Adrenal gland (tissue), 12 donors: ENCODE results near the gene TMEM258. TPM values are rescaled to one million over a fixed set of nuclear protein-coding genes. Genes with fewer than 3 reads are reported as not detected.

Source experiments
- DNase-seq, 7 donors: peaks; one replicate each; pipeline ENCODE4 v3.0.0-alpha.2; 2019 to 2020
- H3K27ac ChIP-seq, 5 donors: fragments of 200-600 bp; sonication (generic) in 4 of 5; 1 replicate in 3 of 5; 2 replicates in 2 of 5; pipeline versions ENCODE4 v1.5.1 to v1.8.0; 2016 to 2020; ENCODE audit warnings: mild to moderate bottlenecking in 1 of 5
- H3K27me3 ChIP-seq: fragments of 200-600 bp; 2 replicates; pipeline ENCODE4 v1.8.0; 2021
- H3K36me3 ChIP-seq, 2 donors: fragments of 200-600 bp; replicated peaks in 1 of 2; 1 replicate in 1 of 2; 2 replicates in 1 of 2; pipeline versions ENCODE4 v1.5.1 to v1.8.0; 2018 to 2022
- H3K4me1 ChIP-seq, 2 donors: fragments of 200-600 bp; replicated peaks in 1 of 2; 1 replicate in 1 of 2; 2 replicates in 1 of 2; pipeline versions ENCODE4 v1.5.1 to v1.8.0; 2018 to 2021
- H3K4me3 ChIP-seq, 4 donors: fragments of 200-600 bp; sonication (generic) in 3 of 4; one replicate each; pipeline ENCODE4 v1.5.1; 2016 to 2018
- H3K9me3 ChIP-seq, 3 donors: fragments of 200-600 bp; sonication (generic) in 1 of 3; replicated peaks in 1 of 3; 1 replicate in 2 of 3; 2 replicates in 1 of 3; pipeline versions ENCODE4 v1.5.1 to v1.8.0; 2016 to 2021
- CTCF ChIP-seq, 6 experiments: fragments of 450-650 bp in 4 of 6; fragments of 200-600 bp in 2 of 6; sonication (generic) in 1 of 6; IDR thresholded peaks; 1 replicate in 5 of 6; 2 replicates in 1 of 6; pipeline versions ENCODE4 v1.5.1 to v1.8.0; 2016 to 2021; ENCODE audit warnings: antibody characterized with exemption in 6 of 6, mild to moderate bottlenecking in 2 of 6, moderate library complexity in 1 of 6
- POLR2A ChIP-seq, 2 donors: fragments of 450-650 bp; IDR thresholded peaks; one replicate each; pipeline ENCODE4 v1.6.1; 2017; ENCODE audit warnings: antibody characterized with exemption in 2 of 2, mild to moderate bottlenecking in 2 of 2, moderate library complexity in 1 of 2
- WGBS, 4 donors: extraction: QIAGEN DNeasy Blood & Tissue Kit in 2 of 4; methylation state at CpG; one replicate each; pipeline versions ENCODE4 v1.1.5 to v1.1.7; 2013 to 2017; 5-methylcytosine and 5-hydroxymethylcytosine counted together
- intact Hi-C, 2 donors: fragments of 100-400 bp; cut with DNase I; formaldehyde crosslinking; loops; one replicate each; pipeline versions ENCODE4 v1.14.1 to v1.15.0; 2022 to 2023
- polyA plus RNA-seq, 3 donors: library from polyadenylated mRNA; stranded (reverse); fragments of 200-250 nt in 2 of 3; fragments of 350-450 nt in 1 of 3; fragmentation: Illumina TruSeq in 1 of 3; extraction: RNeasy Lipid Tissue Mini Kit (QIAGEN cat#74804) in 1 of 3; gene quantifications; one replicate each; pipeline ENCODE4 v1.2.3, GENCODE V29; 2013 to 2014
- total RNA-seq, 9 donors: library from RNA; depleted of rRNA in 4 of 9; stranded (reverse); fragments of >200 nt in 4 of 9; fragments of 120-200 nt in 1 of 9; fragmentation: NEBNext Ultra II Directional in 1 of 9; extraction: Animal tissue kit (Norgen Biotek cat#: 25700) in 1 of 9; gene quantifications; one replicate each; pipeline versions ENCODE4 v1.1.0 to v1.2.4, GENCODE V29; 2013 to 2023
- donor health status: healthy with polysubstance abuse.
- donor health status: Bipolar disorder and iron deficiency.
- donor health status: DM: yes; HTN: yes; CAD: no.
- donor health status: DM: no; HTN: no; CAD: no.
- donor health status: DM: no; HTN: no; CAD: no.
- donor health status: DM: yes; HTN: yes; CAD: no.

The TMEM258 gene
- total and polyA plus RNA-seq, 12 donors: 22.8 to 215 (median 139) TPM

- 84 to 98% (median 93%) methylated on average over 2 to 10 of the region's 10 CpGs for WGBS, 4 donors
- intact Hi-C loops: loop anchor here in 1 of 2 donors (5.0 kb wide), 1 partner anchor 363 kb away; no protein-coding TSS in a partner anchor
- peaks cover 0 to 5% of the 10 kb centered on the region in 2 donors for H3K36me3 ChIP-seq
These were observed 47.7 kb downstream of the TMEM258 start for GRCh38 chr11:61744609-61745156.

DNA sequence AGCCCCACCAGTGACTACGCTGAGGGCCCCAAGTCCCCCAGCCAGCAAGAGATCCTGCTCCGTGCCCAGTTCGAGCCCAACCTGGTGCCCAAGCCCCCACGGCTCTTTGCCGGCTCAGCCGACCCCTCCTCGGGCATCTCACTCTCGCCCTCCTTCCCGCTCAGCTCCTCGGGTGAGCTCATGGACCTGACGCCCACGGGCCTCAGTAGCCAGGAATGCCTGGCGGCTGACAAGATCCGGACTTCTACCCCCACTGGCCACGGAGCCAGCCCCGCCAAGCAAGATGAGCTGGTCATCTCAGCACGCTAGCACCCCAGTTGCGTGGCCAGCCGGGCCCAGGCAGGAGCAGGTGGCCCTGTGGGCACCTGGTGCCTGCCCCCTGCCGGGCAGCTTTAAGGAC is 48.2 kb downstream of the TMEM258 start:
- Histone ChIP-seq H3K4me3 (no peak overlapping the region), H3K27me3 (no peaks in the 10 kb centered on the region), H3K36me3 (peaks cover 0 to 5% of the 10 kb centered on the region in 2 donors), H3K4me1 (peaks cover 0 to 4% of the 10 kb centered on the region in 2 donors), H3K9me3 (no peaks in the 10 kb centered on the region), H3K27ac (no peak overlapping the region)
- no peak for DNase-seq
- TF ChIP-seq CTCF (IDR thresholded peaks at IDR 0.05): no peak
- no peak for TF ChIP-seq POLR2A (IDR thresholded peaks at IDR 0.05)
- WGBS, 4 donors: 92 to 95% (median 93%) methylated on average over 14 to 20 of the region's 20 CpGs
- intact Hi-C loops: no loop called here

More at GRCh38 chr11:61744609-61745156, 47.7 kb downstream of the TMEM258 start:
- H3K27ac ChIP-seq: no peak overlapping the region
- TF ChIP-seq POLR2A (IDR thresholded peaks at IDR 0.05) (no peak), CTCF (IDR thresholded peaks at IDR 0.05) (no peak)
- no peak for DNase-seq
- peaks cover 0 to 4% of the 10 kb centered on the region in 2 donors for H3K4me1 ChIP-seq
- H3K27me3 ChIP-seq: no peaks in the 10 kb centered on the region
- no peak overlapping the region for H3K4me3 ChIP-seq
- H3K9me3 ChIP-seq: no peaks in the 10 kb centered on the region

DNA sequence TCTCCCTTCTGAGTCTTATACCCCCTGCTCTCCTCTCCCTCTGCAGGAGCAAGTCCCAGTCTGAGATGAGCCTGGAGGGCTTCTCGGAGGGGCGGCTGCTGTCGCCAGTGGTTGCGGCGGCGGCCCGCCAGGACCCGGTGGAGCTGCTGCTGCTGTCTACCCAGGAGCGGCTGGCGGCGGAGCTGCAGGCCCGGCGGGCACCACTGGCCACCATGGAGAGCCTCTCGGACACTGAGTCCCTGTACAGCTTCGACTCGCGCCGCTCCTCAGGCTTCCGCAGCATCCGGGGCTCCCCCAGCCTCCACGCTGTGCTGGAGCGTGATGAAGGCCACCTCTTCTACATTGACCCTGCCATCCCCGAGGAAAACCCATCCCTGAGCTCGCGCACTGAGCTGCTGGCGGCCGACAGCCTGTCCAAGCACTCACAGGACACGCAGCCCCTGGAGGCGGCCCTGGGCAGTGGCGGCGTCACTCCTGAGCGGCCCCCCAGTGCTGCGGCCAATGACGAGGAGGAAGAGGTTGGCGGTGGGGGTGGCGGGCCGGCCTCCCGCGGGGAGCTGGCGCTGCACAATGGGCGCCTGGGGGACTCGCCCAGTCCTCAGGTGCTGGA is 48.8 kb downstream of the TMEM258 start:
- intact Hi-C loops: no loop called here
- Histone ChIP-seq H3K36me3 (peaks cover 0 to 5% of the 10 kb centered on the region in 2 donors), H3K9me3 (no peaks in the 10 kb centered on the region), H3K4me1 (peaks cover 0 to 4% of the 10 kb centered on the region in 2 donors), H3K27ac (no peak overlapping the region), H3K4me3 (no peak overlapping the region), H3K27me3 (no peaks in the 10 kb centered on the region)
- TF ChIP-seq POLR2A (IDR thresholded peaks at IDR 0.05) (no peak), CTCF (IDR thresholded peaks at IDR 0.05) (no peak)
- WGBS, 4 donors: 88 to 100% (median 92%) methylated on average over 6 to 42 of the region's 42 CpGs
- no peak for DNase-seq

GRCh38 chr11:61742391-61742790 is 50.0 kb downstream of the TMEM258 start:
- Histone ChIP-seq H3K4me1 (no peaks in the 10 kb centered on the region), H3K4me3 (no peak overlapping the region), H3K27me3 (no peaks in the 10 kb centered on the region), H3K27ac (no peak overlapping the region), H3K36me3 (peaks cover 0 to 5% of the 10 kb centered on the region in 2 donors), H3K9me3 (no peaks in the 10 kb centered on the region)
- no peak for TF ChIP-seq CTCF (IDR thresholded peaks at IDR 0.05)
- no peak for TF ChIP-seq POLR2A (IDR thresholded peaks at IDR 0.05)
- no peak for DNase-seq
- WGBS, 4 donors: 47 to 83% (median 72%) methylated on average over 1 to 7 of the region's 7 CpGs
- intact Hi-C loops: no loop called here
